NCI-H187 treated with DMSO at 0.1 percent for 48 hours (cell line): Measurements from ENCODE around the gene RNF213.
"Not testable (repeated sequence)": the region's sequence is repeated elsewhere in the genome, so short reads cannot be mapped to it uniquely, and the experiment has no call there.

ENCODE experiments used
- DNase-seq: peaks from one replicate; lab custom pipeline; 2025; lab: John Stamatoyannopoulos, UW

RNF213 gene

GRCh38 chr17:80270836-80271235 is 10.2 kb downstream of the RNF213 start:
- DNase-seq = no peak

DNA sequence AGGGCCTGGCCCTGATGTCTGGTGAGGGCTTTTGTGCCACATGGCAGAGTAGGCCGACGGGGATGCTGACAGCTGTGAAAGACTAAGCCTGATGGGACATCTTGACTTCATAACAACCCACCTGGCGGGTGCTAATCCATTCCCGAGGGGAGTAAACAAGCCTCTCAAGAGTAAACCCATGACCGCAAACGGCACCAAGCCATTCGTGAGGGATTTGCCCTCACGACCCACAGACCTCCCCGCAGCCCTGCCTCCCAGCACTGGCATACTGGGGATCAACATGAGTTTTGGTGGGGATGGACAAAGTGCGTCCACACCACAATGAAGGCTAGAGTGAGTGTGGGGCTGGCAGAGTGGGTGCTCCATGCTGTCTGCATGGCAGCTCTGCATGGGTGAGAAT is 11.7 kb downstream of the RNF213 start:
- no peak for DNase-seq

DNA sequence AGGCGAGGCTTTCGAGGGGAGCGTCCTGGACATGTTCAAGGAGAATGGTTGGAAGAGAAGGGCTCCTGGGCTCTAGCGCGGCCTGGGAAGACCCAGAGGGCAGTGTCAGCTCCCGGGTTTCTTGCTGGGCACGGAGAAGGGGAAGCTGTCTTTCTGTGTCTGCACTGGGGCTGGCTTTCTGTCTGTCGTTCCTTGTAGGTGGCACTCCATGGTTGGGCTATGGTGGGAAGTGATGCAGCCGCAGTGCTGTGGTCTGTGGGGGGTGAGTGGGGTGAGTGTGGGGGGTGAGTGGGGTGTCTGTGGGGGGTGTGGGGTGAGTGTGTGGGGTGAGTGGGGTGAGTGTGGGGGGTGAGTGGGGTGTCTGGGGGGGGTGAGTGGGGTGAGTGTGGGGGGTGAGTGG is 13.7 kb downstream of the RNF213 start:
- no peak for DNase-seq

GRCh38 chr17:80274871-80275449 is 14.3 kb downstream of the RNF213 start:
- no peak for DNase-seq

- not testable (repeated sequence) for DNase-seq
Observed at GRCh38 chr17:80275857-80276256, 15.2 kb downstream of the RNF213 start.

GRCh38 chr17:80277751-80278671 is 17.4 kb downstream of the RNF213 start:
- no peak for DNase-seq

DNA sequence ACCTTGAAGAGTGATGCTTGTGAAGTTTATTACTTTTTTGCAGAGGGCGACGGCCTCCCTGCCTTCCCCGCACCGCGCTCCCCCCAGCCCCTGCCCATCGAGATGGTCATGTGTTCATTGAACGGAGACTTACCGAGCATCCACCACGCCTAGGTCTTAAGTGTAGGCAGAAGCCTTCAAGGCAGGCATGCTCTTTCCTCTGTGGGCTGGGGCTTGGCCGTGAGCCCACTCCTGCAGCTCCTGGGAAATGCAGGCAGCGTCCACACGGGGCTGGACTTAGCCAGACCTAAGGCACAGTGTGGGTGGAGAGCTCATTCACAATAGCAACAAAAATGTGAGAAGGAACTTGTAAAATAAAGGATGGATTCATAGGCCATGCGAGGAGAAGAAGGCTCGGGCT is 19.2 kb downstream of the RNF213 start:
- no peak for DNase-seq

GRCh38 chr17:80281516-80281915 is 20.9 kb downstream of the RNF213 start:
- DNase-seq = no peak

GRCh38 chr17:80283116-80283852 is 22.6 kb downstream of the RNF213 start:
- no peak for DNase-seq

DNA sequence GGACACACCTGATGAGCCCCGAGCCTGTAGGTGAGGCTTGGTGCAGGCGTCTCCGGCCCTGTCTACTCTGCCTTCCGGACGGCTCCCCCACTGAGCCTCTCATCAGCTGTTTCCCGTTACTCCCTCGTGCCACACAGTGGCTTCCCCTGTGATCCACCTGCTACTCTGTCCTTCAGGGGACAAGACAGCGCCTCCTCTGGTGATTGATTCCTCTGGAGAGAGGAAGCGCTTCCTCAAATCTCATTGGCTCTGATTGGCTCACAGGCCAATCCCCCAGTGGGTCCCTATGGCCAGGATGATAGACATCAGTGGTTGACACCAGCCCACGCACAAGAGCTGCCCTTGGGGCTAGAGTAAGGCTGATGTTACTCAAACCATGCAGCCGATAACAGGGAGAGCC is 24.0 kb downstream of the RNF213 start:
- DNase-seq = no peak

- DNase-seq = no peak
Observed at GRCh38 chr17:80285237-80285920, 24.7 kb downstream of the RNF213 start.

DNA sequence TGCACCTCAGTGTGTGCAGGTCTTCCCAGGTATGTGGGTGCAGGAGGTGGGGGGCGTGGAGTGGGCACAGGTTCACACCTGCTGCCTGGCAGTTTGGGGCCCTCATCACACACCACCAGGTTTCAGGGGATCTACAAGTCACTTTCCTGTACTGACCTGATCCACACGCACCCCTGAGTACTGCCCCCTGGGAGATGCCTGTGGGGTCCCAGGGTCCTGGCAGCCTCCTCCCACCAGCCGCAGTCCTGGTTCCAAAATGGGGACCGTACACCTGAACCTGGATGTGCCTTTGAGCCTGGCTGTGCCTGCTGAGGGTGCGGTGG is 25.9 kb downstream of the RNF213 start:
- DNase-seq = no peak

DNA sequence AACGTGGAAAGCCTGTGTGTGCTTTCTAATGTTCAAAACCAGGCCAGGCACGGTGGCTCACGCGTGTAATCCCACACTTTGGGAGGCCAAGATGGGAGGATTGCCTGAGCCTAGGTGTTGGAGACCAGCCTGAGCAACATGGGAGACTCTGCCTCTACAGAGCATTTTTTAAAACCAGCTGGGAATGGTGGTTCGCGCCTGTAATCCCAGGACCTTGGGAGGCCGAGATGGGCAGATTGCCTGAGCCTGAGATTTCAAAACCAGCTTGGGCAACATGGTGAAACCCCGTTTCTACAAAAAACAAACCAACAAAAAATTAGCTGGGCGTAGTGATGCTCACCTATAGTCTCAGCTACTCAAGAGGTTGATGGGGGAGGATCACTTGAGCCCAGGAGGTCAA is 26.4 kb downstream of the RNF213 start:
- DNase-seq = no peak

DNA sequence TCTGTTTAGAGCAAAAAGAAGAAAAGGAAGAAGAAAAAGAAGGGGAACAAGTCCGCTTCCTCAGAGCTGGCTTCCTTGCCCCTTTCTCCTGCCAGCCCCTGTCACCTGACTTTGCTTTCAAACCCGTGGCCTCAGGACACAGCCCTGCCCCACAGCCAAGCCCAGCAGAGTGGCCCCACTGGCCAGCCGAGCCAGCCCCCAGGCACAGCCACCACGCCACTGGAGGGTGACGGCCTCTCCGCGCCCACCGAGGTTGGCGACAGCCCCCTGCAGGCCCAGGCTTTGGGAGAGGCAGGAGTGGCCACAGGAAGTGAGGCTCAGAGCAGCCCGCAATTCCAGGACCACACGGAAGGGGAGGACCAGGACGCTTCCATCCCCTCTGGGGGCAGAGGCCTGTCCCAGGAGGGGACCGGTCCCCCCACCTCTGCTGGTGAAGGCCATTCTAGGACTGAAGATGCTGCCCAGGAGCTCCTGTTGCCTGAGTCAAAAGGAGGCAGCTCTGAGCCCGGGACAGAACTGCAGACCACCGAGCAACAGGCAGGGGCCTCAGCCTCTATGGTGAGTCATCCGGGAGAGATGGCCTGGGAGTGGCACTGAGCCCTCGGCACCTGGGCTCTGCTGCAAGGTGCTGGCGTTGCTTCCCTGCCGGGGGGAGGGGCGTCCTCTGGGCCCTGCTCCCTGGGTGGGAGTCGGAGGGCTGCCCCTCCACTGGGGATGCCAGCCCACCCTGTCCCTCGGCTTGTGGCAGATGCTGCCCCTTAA is 27.3 kb downstream of the RNF213 start:
- DNase-seq = no peak

DNA sequence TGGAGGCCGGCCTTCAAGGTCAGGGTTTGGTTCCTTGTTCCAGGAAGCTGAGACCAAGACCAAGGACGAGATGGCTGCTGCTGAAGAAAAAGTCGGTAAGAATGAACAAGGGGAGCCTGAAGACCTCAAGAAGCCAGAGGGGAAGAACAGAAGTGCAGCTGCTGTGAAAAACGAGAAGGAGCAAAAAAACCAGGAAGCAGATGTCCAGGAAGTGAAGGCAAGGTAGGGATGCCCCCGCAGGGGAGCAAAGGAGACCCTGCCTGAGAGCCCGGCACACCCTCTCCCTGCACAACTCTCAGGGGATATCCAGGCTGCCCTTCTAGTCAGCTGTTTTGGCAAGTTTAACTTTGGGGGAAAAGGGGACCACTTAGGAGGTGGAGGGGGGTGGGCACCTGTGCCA is 29.0 kb downstream of the RNF213 start:
- no peak for DNase-seq

DNA sequence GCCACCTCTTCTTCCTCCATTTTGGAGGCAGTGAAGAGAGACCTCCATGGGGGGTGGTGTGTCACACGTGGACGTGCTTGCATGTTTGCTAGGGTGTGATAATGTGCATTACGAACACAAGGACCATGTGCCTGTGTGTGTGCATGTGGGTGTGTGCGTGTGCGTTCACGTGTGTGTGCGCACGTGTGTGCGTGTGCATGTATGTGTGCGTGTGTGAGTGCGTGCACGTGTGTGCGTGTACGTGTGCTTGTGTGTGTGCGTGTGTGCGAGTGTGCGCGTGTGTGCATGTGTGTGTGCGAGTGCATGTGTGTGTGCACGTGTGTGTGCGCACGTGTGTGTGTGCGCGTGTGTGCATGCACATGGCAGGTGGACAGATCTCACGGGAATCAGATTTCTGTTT is 29.5 kb downstream of the RNF213 start:
- DNase-seq = no peak

GRCh38 chr17:80291260-80291659 is 30.6 kb downstream of the RNF213 start:
- no peak for DNase-seq

- DNase-seq = no peak
Observed at GRCh38 chr17:80291691-80292487, 31.2 kb downstream of the RNF213 start.

DNA sequence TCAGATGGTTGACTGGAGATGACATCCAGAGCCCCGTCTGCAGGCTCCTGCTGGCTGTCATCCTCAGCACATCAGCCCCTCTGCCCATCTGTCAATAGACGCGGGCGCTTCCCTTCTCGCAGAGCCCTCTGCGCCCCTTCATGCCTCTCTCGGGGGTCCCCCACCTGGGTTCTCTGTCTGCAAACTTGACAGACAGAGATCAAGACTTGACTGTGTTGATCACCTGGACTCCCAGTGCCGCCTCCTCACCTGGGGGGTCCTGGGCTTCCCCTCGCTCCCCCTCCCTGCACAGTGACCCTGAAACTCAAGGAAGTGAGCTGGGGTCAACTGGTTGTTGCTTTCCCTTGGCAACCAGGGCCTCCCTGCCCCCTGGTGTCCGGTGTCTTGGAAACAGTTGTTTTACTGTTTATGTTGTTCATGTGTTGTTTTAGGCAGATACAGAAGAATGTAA is 31.9 kb downstream of the RNF213 start:
- no peak for DNase-seq

DNA sequence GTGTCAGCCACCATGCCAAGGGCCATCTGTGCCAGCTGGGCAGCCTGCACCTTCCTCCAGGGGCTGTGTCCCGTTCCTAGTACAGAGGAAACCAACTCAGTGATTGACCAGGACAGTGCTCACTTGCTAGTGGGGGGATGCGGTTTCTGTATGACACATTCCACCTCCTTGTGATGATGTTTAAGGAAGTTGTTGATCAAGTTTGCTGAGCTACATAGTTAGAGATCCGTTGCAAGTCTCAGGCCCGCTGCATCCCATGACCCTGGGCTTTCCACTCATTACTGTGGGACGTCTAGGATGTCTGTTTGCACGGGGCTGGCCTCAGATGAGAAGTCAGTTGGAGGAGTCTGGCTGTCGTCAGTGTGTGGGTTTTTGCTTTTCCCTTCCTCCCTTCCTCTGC is 33.6 kb downstream of the RNF213 start:
- no peak for DNase-seq

DNA sequence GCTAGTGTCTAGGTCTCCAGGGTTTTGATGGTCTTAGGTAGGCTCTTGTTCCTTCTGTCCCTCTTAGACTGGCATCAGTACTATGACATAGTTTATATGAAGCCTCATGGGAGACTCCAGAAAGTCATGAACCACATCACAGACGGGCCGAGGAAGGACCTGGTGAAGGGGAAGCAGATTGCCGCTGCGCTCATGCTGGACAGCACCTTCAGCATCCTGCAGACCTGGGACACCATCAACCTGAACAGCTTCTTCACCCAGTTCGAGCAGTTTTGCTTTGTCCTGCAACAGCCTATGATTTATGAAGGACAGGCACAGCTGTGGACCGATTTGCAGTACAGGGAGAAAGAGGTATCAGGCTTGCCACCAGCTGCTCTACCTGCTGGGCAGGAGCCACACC is 34.0 kb downstream of the RNF213 start:
- no peak for DNase-seq
